GM03348 (cell line): ENCODE results near the gene TP53BP2.

Experiments
- DNase-seq: peaks from one replicate; pipeline ENCODE4 v3.0.0; 2012; ENCODE audit warnings: low spot score

TP53BP2 gene

DNA sequence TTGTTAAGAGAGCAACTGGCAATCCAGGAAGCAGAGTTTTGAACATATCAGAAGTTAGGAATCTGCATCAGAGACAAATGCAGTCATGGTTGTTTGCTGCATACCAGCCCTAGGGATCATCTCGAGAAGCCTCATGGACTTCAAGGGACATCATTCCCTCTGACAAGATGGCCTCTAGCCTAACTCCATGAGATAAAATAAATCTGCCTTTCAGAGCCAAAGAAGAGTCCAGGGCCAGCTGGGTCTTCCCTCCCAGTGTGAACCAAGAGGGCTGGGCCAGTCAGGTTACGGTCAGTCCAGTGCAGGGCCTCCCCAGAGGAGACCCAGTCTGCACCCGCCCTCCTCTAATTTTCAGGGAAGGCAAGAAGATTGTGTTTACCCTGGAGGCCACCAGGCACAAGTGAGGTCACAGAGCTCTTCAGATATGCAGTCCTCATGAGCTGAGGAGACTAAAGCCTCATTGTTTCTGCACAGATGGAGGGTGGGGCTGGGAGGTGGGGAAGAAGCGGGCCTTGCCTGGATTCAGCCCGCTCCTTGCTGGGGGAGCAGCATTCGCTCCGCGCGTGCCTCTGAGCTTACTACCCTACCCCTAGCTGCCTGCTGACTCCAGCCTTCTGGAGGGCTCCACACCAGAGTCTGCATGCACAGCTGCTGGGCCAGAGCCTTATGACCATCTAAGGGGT is 80.6 kb downstream of the TP53BP2 start:
- no peak for DNase-seq

DNA sequence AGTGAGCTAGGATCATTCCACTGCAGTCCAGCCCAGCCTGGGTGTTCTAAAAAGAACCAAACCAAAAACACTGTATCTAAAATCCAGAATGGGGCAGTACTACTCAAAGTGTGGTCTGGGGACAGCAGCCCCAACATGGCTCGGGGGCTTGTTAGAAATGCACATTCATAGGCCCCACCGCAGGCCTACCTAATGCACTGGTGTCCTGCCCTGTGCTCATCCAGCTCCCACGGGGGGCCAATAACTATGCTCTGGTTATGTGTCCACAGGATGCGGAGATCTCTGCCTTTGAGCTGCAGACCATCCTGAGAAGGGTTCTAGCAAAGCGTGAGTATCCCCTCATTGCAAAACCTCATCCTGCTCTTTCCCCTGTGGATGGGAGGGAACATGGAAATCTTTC is 81.9 kb downstream of the TP53BP2 start:
- DNase-seq = no peak

DNA sequence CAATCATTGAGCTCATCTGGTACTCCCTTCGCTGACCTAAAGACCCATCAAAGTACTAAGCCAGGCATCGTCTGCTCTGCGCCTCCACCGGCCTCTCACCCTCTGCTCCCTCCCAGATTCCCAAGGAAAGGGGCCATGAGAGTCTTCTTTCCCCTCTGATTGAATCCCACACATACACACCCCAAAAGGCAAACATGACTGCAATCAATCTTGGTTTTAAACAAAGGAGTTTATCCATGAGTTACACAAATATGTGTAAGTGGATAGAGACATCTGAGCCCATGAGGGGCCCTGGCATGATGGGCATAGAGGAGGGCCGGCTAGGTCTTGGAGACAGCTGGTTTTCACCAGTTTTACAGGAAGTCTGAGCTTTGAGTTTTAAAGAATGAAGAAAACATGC is 82.5 kb downstream of the TP53BP2 start:
- DNase-seq = no peak

DNA sequence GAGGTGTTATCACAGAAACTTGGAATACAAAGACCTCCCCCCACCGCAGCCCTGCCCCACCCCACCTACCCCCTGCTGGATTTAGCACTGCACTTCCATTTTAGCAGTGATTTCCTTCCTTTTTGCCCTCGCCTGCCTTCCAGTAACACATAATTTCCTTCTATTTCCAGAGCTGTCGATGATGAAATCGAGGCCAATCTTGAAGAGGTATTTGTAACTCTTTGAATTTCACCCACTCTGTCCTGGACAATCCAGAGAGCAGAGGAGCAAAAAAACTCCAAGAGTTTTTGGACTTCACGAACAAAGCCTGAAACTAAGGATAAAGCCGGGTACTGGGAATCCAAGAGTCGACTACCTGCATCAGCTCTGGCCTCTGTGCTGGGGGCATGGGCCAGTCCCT is 84.3 kb downstream of the TP53BP2 start:
- no peak for DNase-seq

DNA sequence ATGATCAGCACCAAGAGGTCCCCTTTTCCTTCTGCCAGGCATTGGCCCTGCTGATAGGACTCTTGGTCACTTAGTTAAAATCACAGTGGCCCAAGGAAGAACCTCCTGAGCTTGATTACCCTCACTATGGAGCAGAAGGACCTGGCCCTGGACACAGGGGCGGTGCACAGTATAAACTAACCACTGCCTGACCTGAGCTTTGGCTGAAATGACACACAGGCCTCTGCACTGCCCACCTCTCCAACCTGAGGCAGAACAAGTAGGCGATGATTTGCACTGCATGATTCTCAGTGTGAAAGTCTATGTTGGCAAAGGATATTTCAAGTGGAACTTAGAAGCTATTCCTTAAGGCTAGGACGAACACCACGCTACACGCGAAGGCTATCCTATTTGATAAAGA is 84.9 kb downstream of the TP53BP2 start:
- DNase-seq = no peak

DNA sequence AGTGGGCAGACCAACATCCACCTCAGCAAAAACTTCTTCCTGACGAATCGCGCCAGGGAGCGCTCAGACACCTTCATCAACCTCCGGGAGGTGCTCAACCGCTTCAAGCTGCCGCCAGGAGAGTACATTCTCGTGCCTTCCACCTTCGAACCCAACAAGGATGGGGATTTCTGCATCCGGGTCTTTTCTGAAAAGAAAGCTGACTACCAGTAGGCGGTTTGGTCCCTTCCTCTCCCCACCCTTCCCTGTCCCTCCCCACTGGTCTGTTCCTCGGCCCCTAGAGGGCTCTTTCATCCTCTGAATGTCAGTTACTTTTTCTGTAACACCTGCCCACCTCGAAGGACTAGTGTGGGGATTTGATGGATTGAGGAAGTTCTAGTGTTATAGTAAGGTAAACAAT is 86.5 kb downstream of the TP53BP2 start:
- no peak for DNase-seq

DNA sequence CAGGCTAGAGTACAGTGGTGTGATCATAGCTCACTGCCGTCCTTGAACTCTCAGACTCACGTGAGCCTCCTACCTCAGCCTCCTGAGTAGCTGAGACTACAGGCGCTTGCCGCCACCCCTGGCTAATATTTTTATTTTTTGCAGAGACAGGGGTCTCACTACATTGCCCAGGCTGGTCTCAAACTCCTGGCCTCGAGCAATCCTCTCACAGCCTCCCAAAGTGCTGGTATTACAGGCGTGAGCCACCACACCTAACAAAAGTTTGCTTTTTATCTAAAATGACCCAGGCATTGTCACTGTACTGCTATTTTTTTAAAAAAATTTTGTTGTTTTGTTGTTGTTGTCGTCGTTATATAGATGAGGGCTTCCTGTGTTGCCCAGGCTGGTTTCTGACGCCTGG is 87.0 kb downstream of the TP53BP2 start:
- no peak for DNase-seq

DNA sequence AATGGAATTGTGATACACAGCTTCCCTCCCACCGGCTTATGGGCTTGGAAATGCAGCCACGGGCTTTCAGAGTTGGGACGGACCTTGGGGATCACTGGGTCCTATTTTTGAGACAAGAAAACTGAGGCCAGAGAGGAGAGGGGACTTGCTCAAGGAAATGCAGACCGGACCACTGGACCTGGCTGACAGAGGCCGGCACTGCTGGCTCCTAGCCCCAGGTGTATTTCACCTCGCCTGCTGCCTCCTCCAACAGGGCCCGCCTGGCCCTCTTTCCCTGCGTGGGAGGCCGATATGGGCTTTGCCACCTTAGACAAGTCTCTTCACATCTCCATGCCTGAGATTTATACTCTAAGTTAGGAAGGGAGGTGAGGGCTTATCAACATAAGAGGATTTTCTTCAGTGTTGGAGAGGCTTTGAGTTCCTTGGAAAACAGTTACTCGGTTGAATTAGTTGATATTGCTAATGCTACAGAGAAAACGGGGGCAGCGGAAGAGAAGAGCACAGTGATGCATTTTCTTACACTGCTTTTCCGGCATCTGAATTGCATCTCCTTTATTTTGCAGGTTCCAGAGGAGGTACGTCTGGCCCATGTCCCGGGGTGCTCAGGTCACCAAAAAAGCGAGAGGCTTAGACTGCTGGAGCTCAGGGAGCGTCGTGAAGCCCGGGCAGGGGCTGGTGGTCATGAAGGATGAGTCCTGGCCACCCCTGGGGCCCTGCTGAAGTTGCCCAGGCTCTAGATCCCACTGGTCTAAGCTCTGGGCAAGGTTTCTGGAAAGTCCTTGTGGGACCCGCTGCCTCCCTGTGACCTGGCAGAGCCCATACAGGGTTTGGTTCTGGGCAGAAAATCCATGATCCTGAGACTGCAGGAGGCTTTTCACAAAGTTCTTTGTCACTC is 88.7 kb downstream of the TP53BP2 start:
- no peak for DNase-seq

DNA sequence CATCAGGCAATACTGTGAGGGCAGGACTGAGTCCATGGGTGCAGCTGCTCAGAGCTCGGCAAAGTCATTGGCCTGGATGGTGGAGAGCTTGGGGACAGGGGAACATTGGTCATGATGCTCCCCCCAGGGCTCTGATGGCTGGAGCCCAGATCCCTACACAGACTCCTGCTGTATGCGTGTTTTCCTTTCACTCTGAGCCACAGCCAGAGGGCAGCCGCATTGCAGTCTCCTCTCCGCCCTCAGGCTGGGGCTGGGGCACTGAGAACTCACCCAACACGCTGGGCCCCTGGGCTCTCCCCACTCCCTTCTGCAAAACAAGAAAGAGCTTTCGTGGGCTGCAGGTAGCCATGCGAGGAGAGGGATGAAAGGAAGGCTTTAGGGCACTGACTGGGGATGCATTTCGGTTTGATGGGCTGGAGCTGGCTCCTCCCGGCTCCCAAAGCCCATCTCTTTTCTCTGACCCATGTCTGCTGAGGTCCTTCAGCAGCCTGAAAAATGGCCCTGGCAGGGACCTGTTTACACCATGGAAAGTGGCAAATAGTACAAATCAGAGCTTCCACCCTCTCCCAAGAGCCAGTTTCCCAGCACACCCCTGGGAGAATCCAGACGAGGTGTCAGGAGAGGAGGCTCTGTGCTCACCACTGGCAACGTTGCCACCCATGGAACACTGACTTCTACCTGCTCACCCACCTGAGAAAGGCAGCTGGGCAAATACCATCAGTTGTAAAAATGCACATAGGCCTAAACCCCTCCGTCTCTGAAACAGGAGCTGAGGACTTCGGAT is 89.6 kb downstream of the TP53BP2 start:
- no peak for DNase-seq

DNA sequence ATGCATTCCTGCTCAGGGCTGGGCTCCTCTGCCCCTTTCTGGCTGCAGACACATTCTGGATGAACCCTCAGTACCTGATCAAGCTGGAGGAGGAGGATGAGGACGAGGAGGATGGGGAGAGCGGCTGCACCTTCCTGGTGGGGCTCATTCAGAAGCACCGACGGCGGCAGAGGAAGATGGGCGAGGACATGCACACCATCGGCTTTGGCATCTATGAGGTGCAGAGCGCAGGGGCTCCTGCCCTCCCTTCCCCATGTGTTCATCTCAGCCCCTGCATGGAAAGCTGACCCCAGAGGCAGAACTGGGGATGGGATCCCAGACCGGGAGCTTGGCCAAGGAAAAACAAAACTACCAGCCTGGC is 90.3 kb downstream of the TP53BP2 start:
- no peak for DNase-seq

DNA sequence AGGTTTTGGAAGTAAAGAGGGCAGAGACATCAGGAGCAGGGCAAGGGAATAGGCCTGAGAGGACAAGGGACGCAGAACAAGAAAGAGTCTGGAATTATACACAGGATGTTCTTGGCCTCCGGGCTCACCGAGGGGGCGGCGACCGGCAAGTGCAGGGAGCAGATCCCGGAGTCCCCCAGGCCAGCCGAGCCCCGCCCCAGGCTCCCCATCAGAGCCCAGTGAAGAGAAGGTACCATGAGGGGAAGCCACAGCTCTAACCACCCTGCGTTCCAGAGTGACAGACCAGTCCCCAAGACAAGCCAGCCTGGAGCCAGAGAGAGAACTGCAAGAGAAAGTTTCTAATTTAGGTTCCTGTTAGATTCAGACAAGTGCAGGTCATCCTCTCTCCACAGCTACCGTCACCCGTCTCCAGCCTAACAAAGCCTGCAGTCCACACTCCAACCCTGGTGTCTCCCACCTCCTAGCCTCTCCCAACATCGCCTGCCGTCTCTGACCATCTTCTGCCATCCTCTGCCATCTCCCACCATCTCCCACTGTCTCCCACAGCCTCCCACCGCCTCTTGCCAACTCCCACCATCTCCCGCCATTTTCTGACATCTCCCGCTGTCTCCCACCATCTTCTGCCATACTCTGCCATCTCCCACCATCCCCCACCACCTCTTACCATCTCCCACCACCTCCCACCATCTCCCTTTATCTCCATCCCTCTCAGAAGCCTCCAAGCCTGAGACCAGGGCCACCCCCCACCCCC is 90.9 kb downstream of the TP53BP2 start:
- no peak for DNase-seq

DNA sequence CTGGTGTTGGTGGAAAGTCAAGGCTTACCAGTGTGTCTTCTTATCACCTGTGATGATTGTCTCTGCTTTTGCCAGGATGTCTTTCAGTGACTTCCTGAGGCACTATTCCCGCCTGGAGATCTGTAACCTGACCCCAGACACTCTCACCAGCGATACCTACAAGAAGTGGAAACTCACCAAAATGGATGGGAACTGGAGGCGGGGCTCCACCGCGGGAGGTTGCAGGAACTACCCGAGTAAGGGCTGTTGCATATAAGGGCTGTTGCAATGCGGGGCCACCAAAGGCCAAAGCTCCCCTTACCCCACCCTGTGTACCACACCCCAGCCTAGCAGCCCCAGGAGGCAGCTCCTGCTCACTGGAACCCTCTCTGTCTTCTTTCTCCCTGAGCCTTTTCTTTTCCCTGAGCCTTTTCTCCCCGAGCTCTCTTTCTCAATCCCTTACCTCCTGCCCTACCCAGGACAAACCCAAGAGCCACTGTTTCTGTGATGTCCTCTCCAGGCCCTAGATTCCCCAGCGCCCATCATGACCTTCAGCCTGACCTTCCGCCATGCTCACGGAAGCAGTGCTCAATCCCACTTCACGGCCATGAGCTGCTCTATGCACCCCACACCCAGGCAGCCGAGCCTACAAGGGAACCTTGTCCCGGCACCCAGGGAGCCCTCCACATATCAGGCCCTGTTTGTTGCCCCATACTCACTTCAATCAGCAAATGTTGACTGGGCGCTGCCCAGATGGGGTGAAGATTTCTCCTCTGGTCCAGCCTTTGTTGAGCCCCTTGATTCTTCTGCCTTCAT is 92.8 kb downstream of the TP53BP2 start:
- no peak for DNase-seq

DNA sequence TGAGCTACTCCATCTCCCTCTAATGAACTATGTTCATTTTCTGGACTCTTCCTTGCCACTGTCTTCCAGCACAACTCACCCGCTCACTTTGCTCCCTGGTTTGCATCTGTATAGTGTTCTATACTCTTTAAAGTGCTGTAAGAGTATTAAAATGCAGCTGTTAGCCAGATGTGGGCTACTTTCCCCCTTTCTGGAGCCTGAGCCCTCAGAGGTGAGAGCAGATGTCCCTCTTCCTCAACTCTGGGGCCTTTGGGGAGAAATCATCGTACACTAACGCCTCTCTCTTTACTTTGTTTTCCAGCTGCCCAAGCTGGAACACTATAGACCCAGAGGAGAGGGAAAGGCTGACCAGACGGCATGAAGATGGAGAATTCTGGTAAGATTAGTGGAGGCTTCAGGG is 94.1 kb downstream of the TP53BP2 start:
- DNase-seq = no peak

DNA sequence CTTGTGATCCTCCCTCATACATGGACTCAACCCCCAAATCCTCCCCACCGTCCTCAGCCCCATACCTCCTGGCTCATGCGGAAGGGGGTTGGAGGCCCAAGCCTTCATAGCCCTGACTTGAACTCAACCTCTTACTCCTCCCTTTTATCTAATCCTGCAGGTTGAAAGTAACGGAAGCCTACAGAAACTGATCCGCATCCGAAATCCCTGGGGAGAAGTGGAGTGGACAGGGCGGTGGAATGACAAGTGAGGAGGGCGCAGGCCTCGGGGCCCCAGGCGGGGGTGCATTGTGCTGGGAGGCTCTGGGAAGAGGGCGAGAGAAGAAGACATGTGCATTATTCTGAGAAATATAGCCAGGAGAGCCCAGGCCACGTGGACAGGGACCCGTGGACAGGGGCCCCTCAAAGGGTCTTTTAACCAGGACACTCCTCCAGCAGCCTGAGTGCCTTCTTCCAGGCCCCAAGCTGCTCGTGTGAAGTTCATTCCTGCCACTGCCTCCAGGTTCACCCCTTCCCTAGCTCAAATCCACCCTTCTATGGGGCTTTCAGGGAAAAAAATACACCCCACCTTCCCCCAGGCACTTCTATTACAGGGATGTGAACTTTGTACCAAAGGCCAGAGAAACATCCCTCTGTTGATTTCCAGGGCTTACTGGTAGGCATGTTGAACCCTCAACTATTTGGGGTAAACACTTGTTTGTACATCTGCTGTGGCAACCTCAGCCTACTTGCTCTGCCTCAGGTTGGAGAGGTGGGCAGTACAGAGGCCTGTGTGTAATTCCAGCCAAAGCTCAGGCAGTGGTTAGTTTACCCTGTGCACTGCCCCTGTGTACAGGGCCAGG is 94.8 kb downstream of the TP53BP2 start:
- no peak for DNase-seq

DNA sequence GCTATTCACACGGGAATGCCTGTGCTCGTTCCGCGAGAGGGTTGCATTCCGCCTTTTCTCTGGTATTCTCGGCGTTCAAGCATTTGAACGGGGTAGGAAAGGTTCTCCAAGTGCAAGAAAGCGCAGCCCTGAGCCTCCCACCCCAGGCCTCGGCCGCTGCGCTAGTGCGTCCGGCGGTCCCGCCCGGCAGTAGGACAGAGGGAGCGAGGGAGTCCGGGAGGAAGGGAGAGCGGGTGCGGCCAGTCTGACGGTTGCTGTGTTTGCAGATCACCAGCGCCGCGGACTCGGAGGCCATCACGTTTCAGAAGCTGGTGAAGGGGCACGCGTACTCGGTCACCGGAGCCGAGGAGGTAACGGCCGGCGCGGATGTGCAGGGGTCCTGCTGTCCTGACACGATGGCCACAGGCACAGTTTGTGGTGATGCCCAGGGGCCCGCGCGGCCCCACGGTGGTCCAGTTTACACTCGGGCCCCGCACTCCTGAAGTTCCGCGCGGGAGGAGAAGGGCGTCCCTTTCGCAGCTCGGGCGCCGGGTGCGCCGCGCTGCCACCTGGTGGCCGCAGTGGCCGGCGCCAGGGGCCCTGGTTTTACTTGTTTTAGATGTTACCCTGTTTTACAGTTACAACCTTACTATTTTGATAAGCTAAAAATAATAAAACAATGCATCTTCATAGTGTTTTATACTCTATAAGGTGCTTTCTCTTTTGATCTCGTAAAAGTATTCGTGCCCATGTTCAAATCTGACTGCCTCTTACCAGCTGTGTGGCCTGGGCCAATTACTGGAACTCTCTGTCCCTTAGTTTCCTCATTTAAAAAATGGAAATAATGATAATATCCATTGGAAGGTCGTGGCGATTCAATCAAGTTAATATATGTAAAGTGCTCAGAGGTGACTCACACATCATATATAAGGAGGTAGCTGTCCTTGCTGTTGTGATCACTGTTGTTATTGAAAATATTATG is 96.7 kb downstream of the TP53BP2 start:
- DNase-seq = peak; percentile 87

DNA sequence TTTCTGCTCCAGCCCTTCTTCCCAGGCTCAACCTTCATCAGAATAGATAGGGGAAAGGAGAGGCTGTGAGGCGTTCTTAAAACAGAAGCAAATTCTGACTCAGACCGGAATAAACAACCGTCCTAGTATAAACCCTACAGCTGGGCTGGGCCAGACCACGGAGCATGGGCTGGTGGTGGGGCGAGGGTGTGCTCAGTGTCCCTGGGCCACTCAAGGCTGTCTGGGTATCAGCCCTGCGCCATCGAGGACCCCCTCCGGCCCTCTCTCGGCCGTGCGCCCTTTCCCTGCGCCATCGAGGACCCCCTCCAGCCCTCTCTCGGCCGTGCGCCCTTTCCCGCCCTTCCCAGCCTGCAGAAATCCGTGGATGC is 97.4 kb downstream of the TP53BP2 start:
- no peak for DNase-seq

DNA sequence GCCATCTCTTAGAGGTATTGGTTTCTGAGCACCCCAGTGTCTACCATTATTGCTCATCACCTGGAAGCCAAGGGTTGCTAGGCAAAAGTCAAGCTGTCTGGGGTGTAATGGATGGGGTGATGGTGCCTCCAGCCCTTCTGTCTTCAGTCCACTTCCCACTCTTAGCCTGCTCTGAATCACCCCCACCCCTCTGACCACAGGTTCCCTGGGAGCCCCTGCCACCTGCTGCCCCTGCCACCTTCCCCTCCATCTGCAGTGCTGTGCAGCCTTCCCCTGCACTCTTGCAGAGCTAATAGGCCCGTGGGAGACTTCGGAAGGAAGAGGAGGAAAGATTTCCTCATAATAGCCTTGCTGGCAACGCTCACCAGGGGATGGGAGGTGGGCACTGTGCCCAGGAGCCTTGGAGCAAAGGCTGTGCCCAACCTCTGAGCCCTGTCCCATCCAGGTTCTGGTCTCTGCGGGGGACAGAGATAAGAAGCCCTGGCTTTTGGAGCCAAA is 97.9 kb downstream of the TP53BP2 start:
- no peak for DNase-seq

DNA sequence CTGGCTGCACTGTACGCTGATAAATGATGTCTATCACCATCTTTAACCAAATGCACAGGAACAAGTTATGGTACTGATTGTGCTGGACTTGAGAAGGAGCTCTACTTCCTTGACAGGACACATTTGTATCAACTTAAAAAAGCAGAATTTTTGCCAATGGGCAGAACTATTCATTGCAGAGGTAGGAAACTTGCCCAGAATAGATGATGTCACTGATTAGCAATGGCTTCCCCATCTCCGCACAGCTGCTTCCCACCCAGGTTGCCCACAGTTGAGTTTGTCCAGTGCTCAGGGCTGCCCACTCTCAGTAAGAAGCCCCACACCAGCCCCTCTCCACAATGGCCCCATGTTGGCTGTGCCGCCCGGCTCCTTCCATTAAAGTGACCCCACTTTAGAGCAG is 100.0 kb downstream of the TP53BP2 start:
- peak; percentile 60 for DNase-seq

DNA sequence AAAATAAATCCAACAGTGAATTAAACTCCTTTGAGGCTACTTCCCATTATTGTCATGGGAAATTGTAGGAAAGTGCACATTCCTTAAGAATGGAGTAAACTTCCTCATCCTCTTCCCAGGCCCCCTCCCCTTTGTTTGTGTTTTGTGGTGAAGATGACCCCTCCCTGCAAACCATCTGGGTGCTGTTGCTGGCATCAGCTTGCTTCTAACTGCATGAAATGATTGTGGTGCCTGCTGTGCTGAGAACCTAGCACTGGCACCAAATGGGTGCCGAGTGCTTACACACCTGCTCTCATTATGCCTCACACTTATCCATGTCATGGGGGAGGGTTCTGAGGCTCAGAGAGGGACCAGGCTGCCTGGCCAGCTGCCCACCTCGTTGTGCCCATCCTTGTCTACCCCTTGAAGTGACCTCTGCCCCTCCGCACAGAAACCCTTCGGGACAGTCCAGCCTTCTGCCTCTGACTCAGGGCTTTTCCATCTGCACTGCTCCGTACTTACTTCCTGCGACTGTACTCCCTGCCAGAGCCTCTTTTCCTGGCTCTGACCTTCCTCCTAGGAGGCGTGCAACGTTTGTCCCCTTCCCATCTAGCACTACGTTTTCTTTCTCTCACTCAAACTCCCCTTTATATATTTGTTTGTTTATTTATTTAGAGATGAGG is 102.8 kb downstream of the TP53BP2 start:
- DNase-seq = no peak
